GM06990 (cell line): ENCODE measurements around the gene SFMBT1.

Source experiments
- DNase-seq: peaks from one replicate; pipeline ENCODE4 v3.0.0-alpha.2; 2011; ENCODE audit not compliant: insufficient read length; ENCODE audit errors: extremely low read depth
- H3K27me3 ChIP-seq: replicated peaks from 2 replicates; pipeline ENCODE4 v1.6.0; 2011; ENCODE audit warnings: low read length; ENCODE audit not compliant: control insufficient read depth, insufficient read depth
- H3K36me3 ChIP-seq: 2 replicates; pipeline ENCODE4 v1.5.1; 2011; ENCODE audit warnings: low read length; ENCODE audit not compliant: control insufficient read depth, insufficient read depth
- H3K4me3 ChIP-seq: replicated peaks from 2 replicates; pipeline ENCODE4 v1.5.1; 2011; ENCODE audit warnings: low read depth, mild to moderate bottlenecking, control low read depth, low read length
- TF ChIP-seq, protein P1 (sequence below): IDR thresholded peaks from 2 replicates; pipeline ENCODE4 v1.5.1; 2011; ENCODE audit warnings: low read length, control low read depth, mild to moderate bottlenecking, inconsistent platforms; ENCODE audit not compliant: insufficient read depth, poor library complexity, severe bottlenecking

The SFMBT1 gene

DNA sequence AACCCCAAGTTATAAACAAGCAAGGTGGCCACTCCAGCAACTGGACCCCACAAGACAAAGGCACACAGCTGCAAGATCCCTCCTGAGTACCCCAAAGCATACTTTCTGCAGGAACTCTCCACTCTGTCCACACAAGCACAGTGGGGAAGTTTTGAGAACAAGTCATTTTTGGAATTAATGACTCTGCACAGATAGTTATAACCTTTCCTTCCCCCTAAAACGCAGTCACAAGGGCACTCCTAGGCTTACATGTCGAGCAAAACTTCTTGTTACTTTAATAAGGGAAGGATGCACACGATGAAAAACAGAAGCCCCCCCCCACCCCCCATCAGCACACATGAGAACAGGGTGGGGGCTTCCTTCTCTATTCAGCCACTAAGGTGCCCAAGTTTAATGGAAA, 149.7 kb downstream of the SFMBT1 start:
- Histone ChIP-seq H3K4me3 (peak overlapping the region; percentile 85), H3K27me3 (no peaks in the 10 kb centered on the region), H3K36me3 (peaks cover 1% of the 10 kb centered on the region; the same call in 1 of the 2 replicates)
- TF ChIP-seq, protein P1, sequence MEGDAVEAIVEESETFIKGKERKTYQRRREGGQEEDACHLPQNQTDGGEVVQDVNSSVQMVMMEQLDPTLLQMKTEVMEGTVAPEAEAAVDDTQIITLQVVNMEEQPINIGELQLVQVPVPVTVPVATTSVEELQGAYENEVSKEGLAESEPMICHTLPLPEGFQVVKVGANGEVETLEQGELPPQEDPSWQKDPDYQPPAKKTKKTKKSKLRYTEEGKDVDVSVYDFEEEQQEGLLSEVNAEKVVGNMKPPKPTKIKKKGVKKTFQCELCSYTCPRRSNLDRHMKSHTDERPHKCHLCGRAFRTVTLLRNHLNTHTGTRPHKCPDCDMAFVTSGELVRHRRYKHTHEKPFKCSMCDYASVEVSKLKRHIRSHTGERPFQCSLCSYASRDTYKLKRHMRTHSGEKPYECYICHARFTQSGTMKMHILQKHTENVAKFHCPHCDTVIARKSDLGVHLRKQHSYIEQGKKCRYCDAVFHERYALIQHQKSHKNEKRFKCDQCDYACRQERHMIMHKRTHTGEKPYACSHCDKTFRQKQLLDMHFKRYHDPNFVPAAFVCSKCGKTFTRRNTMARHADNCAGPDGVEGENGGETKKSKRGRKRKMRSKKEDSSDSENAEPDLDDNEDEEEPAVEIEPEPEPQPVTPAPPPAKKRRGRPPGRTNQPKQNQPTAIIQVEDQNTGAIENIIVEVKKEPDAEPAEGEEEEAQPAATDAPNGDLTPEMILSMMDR: no peak
- DNase-seq: no peak

DNA sequence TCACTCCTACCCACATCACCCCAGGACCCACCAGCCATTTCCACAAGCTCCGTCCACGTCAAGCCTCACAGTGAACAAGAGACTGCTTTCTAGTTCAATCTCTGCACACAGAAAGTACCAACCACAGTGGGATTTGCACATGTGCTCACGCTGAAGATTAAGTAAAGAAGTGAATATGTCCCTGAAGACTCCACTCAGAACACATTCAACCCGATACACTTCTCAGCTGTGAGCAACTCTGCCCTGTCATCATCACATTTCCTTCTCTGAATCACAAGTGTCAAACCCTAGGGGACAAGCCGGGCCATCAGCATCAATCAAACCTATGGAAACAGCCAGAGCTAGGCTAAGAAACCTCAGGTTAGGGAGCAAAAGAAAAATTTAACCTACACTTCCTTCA, 150.5 kb downstream of the SFMBT1 start:
- no peak overlapping the region for H3K4me3 ChIP-seq
- DNase-seq: no peak
- no peaks in the 10 kb centered on the region for H3K27me3 ChIP-seq
- peaks cover 1% of the 10 kb centered on the region; the same call in 1 of the 2 replicates for H3K36me3 ChIP-seq
- TF ChIP-seq, protein P1: no peak

DNA sequence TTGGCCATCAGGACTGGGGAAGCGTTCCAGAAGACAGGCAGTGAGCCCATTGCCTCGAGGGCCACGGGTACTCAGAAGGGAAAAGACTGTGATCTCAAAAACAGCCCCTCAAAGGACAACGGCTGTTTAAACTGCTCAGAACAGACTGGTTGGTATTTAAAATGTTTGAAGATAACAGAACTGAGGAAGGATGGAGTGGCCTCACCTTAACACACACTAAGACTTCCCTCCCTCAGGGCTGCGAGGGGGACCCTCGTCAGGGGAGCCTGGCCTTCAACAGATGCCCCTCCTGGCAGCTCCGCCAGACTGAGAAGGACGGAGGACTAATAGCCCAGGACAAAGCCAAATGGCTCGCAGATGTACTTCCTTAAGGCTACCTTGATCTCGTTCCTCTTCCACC, 151.1 kb downstream of the SFMBT1 start:
- Histone ChIP-seq H3K36me3 (peaks cover 1% of the 10 kb centered on the region; the same call in 1 of the 2 replicates), H3K4me3 (no peak overlapping the region), H3K27me3 (no peaks in the 10 kb centered on the region)
- TF ChIP-seq, protein P1: no peak
- no peak for DNase-seq

DNA sequence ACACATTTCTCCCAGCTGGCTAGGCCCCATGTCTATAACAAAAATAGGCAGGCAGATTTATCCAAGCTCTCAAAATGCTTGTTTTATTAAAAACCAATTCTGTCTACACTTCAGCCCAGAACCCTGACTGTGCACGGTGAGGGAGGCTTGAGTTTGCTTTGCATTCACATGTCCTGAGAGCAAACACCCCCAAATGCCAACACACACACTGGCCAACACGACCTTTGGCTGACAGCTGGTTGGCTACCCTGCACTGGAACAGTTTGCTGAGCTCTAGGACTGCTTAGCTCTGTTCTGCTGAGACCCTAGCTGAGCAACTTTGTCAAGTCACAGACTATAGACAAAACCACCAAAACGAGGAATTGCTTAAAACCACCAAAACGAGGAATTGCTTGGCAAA, 152.2 kb downstream of the SFMBT1 start:
- Histone ChIP-seq H3K36me3 (peaks cover 1% of the 10 kb centered on the region; the same call in 1 of the 2 replicates), H3K27me3 (no peaks in the 10 kb centered on the region), H3K4me3 (no peak overlapping the region)
- TF ChIP-seq, protein P1: no peak
- DNase-seq: no peak

DNA sequence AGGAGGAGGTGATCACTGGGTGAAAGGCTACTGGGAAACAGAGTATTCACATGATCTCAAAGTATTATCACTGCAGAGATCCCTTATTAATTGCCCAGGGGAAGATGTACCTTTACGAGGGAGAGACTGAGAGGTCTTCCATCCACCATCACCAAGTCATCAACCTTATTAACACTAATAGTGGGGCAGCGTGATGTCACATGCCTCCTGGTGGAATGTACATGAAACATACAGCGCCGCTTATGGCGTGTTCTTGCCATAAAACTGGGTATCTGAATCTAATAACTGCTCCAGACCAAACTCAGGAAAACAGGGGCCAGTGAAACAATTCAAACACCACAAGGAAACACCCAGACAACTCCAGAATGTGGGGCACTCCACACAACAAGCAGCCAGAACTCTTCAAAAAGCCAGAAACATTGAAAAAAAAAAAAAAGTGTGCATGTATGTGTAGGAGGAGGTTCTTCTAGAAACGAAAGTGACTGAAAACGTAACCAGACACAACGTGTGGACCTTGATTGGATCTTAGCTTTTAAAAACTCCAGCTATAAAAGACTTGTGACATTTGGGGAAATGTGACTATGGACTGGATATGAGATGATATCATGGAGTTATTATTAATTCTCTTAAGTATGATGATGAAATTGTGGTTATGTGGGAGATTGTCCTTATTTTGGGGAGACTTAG, 153.1 kb downstream of the SFMBT1 start:
- Histone ChIP-seq H3K36me3 (peaks cover 1% of the 10 kb centered on the region; the same call in 1 of the 2 replicates), H3K27me3 (no peaks in the 10 kb centered on the region), H3K4me3 (peak overlapping the region; percentile 42)
- TF ChIP-seq, protein P1: peak; percentile 60
- peak; percentile 57 for DNase-seq
